GM18505 (cell line): Measurements from ENCODE around the gene SGCD.

Experiments
- ATAC-seq: cut with Tn5 transposase; IDR thresholded peaks from one replicate; pipeline ENCODE4 v1.9.1; 2021; ENCODE audit not compliant: unreplicated experiment
- POLR2A ChIP-seq: IDR thresholded peaks from 4 replicates; pipeline ENCODE4 v1.6.1; 2011; ENCODE audit warnings: borderline replicate concordance; ENCODE audit not compliant: insufficient read depth, insufficient read length; ENCODE audit errors: extremely low read depth

SGCD gene

GRCh38 chr5:156473269-156473908 lies 146.4 kb downstream of the SGCD start:
- no peak for TF ChIP-seq POLR2A
- ATAC-seq, result no peak

GRCh38 chr5:156474251-156474650 lies 147.3 kb downstream of the SGCD start:
- no peak for TF ChIP-seq POLR2A
- no peak for ATAC-seq

GRCh38 chr5:156475182-156476157 lies 148.5 kb downstream of the SGCD start:
- no peak for TF ChIP-seq POLR2A
- no peak for ATAC-seq

GRCh38 chr5:156476158-156476551 lies 149.2 kb downstream of the SGCD start:
- ATAC-seq, result no peak
- no peak for TF ChIP-seq POLR2A

GRCh38 chr5:156476678-156477077 lies 149.7 kb downstream of the SGCD start:
- no peak for ATAC-seq
- TF ChIP-seq POLR2A, result no peak

- ATAC-seq, result no peak
- TF ChIP-seq POLR2A, result no peak
Measured at GRCh38 chr5:156477196-156477595, 150.2 kb downstream of the SGCD start.

- no peak for ATAC-seq
Measured at GRCh38 chr5:156479849-156480248, 152.9 kb downstream of the SGCD start.

GRCh38 chr5:156481741-156482140 lies 154.8 kb downstream of the SGCD start:
- no peak for ATAC-seq
- TF ChIP-seq POLR2A, result no peak

More at GRCh38 chr5:156479849-156480248, 152.9 kb downstream of the SGCD start:
- no peak for TF ChIP-seq POLR2A

- ATAC-seq, result no peak
- TF ChIP-seq POLR2A, result no peak
Measured at GRCh38 chr5:156482818-156483217, 155.9 kb downstream of the SGCD start.

GRCh38 chr5:156486394-156487238 lies 159.7 kb downstream of the SGCD start:
- no peak for ATAC-seq
- TF ChIP-seq POLR2A, result no peak

- no peak for TF ChIP-seq POLR2A
- ATAC-seq, result no peak
Measured at GRCh38 chr5:156491766-156492165, 164.8 kb downstream of the SGCD start.

GRCh38 chr5:156496291-156496690 lies 169.3 kb downstream of the SGCD start:
- no peak for TF ChIP-seq POLR2A
- no peak for ATAC-seq

- ATAC-seq, result no peak
- TF ChIP-seq POLR2A, result no peak
Measured at GRCh38 chr5:156497804-156498208, 170.8 kb downstream of the SGCD start.

- TF ChIP-seq POLR2A, result no peak
- no peak for ATAC-seq
Measured at GRCh38 chr5:156498226-156498980, 171.4 kb downstream of the SGCD start.
